ENCODE data around the gene DNM1L. TPM values are rescaled to one million over a fixed set of nuclear protein-coding genes. Genes with fewer than 3 reads are reported as not detected.

DNM1L gene
- total RNA-seq, 2 donors from 2014 or later, result 27.2 to 35.9 TPM

GRCh38 chr12:32661706-32662105, 17.4 kb upstream of the DNM1L start:
- Histone ChIP-seq H3K27me3 (no peaks in the 10 kb centered on the region), H3K4me1 (no peaks in the 10 kb centered on the region), H3K36me3 (replicated peaks in 1 of 2; ENCODE audit: insufficient read depth in 1 of 2, low read depth in 2 of 2) (no peaks in the 10 kb centered on the region), H3K9me3 (no peaks in the 10 kb centered on the region), H3K27ac (no peak overlapping the region), H3K4me3 (no peak overlapping the region)
- DNase-seq, result no peak
- no peak for ATAC-seq
- intact Hi-C loops (cut with DNase I), result loop anchor here (10.0 kb wide), 1 partner anchor 297 kb away; no protein-coding TSS in a partner anchor
- TF ChIP-seq POLR2A (IDR thresholded peaks at IDR 0.05), result no peak
- TF ChIP-seq CTCF (IDR thresholded peaks at IDR 0.05), result no peak
- 49 to 62% methylated on average over 7 of the region's 7 CpGs for WGBS, 2 donors

- no peak for TF ChIP-seq CTCF (IDR thresholded peaks at IDR 0.05)
- no peak for TF ChIP-seq POLR2A (IDR thresholded peaks at IDR 0.05)
- ATAC-seq, result no peak
- intact Hi-C loops (cut with DNase I), result loop anchor here (10.0 kb wide), 1 partner anchor 298 kb away; no protein-coding TSS in a partner anchor
These were observed 16.4 kb upstream of the DNM1L start for GRCh38 chr12:32662665-32663064.

GRCh38 chr12:32666018-32666417, 13.1 kb upstream of the DNM1L start:
- TF ChIP-seq POLR2A (IDR thresholded peaks at IDR 0.05) (no peak), CTCF (IDR thresholded peaks at IDR 0.05) (no peak)
- WGBS, 2 donors, result 76 to 77% methylated on average over 11 to 14 of the region's 14 CpGs
- Histone ChIP-seq H3K4me3 (no peak overlapping the region), H3K27ac (no peak overlapping the region), H3K4me1 (no peaks in the 10 kb centered on the region), H3K36me3 (replicated peaks in 1 of 2; ENCODE audit: insufficient read depth in 1 of 2, low read depth in 2 of 2) (no peaks in the 10 kb centered on the region), H3K27me3 (no peaks in the 10 kb centered on the region), H3K9me3 (no peaks in the 10 kb centered on the region)
- ATAC-seq (no peak), DNase-seq (no peak)
- intact Hi-C loops (cut with DNase I), result loop anchor here (10.0 kb wide), 1 partner anchor 301 kb away; no protein-coding TSS in a partner anchor

More at GRCh38 chr12:32662665-32663064, 16.4 kb upstream of the DNM1L start:
- Histone ChIP-seq H3K27ac (no peak overlapping the region), H3K27me3 (no peaks in the 10 kb centered on the region), H3K36me3 (replicated peaks in 1 of 2; ENCODE audit: insufficient read depth in 1 of 2, low read depth in 2 of 2) (no peaks in the 10 kb centered on the region), H3K9me3 (no peaks in the 10 kb centered on the region), H3K4me3 (no peak overlapping the region), H3K4me1 (no peaks in the 10 kb centered on the region)
- WGBS, 2 donors, result 72 to 84% methylated on average over 2 of the region's 2 CpGs
- DNase-seq, result no peak

GRCh38 chr12:32669584-32669983, 9.5 kb upstream of the DNM1L start:
- Histone ChIP-seq H3K27me3 (no peaks in the 10 kb centered on the region), H3K4me1 (peaks cover 4% of the 10 kb centered on the region), H3K36me3 (replicated peaks in 1 of 2; ENCODE audit: insufficient read depth in 1 of 2, low read depth in 2 of 2) (no peaks in the 10 kb centered on the region), H3K4me3 (no peak overlapping the region), H3K9me3 (no peaks in the 10 kb centered on the region), H3K27ac (no peak overlapping the region)
- DNase-seq, result no peak
- intact Hi-C loops (cut with DNase I), result loop anchor here (10.0 kb wide), 1 partner anchor 305 kb away; no protein-coding TSS in a partner anchor
- WGBS, 2 donors, result 76 to 78% methylated on average over 1 of the region's 1 CpG
- TF ChIP-seq CTCF (IDR thresholded peaks at IDR 0.05) (no peak), POLR2A (IDR thresholded peaks at IDR 0.05) (no peak)
- ATAC-seq, result no peak

Measured in body of pancreas (tissue), 4 donors.